Endothelial cell of umbilical vein (primary cell): Measurements from ENCODE around the gene WLS. TPM values are rescaled to one million over a fixed set of nuclear protein-coding genes. Genes with fewer than 3 reads are reported as not detected.
A peak's percentile ranks its signal among the peaks of the same experiment; 100 is the strongest.

Experiments used
- BruUV-seq: library from RNA; stranded (reverse); fragments of 400-500 nt; replicated peaks from 2 replicates; lab custom pipeline; 2021; lab: Mats Ljungman, UMichigan
- CTCF ChIA-PET: fragments of 300-600, 350-600 bp; sonication (Branson Sonifier 250); formaldehyde crosslinking; loops from one replicate; lab custom pipeline; 2021; ENCODE audit warnings: antibody characterized with exemption, inconsistent platforms; lab: Charles Lee
- POLR2A ChIA-PET: fragments of 300-600, 350-600 bp; sonication (Branson Sonifier 250); formaldehyde crosslinking; loops from one replicate; lab custom pipeline; 2021; ENCODE audit warnings: antibody characterized with exemption, inconsistent platforms; lab: Charles Lee
- DNase-seq: peaks from one replicate; pipeline ENCODE4 v3.0.0-alpha.2; 2011; ENCODE audit warnings: low read depth, low spot score
- FAIRE-seq: peaks from 2 replicates; lab custom pipeline; 2011; peaks lifted over from hg19 to GRCh38; lab: Jason Lieb, UNC
- H2AFZ ChIP-seq: 2 replicates; pipeline ENCODE4 v1.6.0; 2012; ENCODE audit warnings: low read depth, low read length, control low read depth, inconsistent platforms
- H3K27ac ChIP-seq: 2 replicates; pipeline ENCODE4 v1.5.1; 2011; ENCODE audit warnings: low read depth, mild to moderate bottlenecking, control low read depth, low read length, moderate library complexity; ENCODE audit not compliant: insufficient read depth
- H3K27me3 ChIP-seq, 2 experiments: 2 replicates each; pipeline versions ENCODE4 v1.6.0 to v1.6.1; 2011; ENCODE audit warnings: low read length in 2 of 2, mixed read lengths in 1 of 2; ENCODE audit not compliant: control insufficient read depth in 2 of 2, insufficient read depth in 2 of 2
- H3K36me3 ChIP-seq, 2 experiments: 2 replicates in 1 of 2; 3 replicates in 1 of 2; pipeline ENCODE4 v1.5.1; 2011; ENCODE audit warnings: low read length in 2 of 2, mild to moderate bottlenecking in 1 of 2, moderate library complexity in 1 of 2; ENCODE audit not compliant: control insufficient read depth in 2 of 2, insufficient read depth in 2 of 2; ENCODE audit errors: extremely low read depth in 1 of 2
- H3K4me1 ChIP-seq: 3 replicates; pipeline ENCODE4 v1.5.1; 2011; ENCODE audit warnings: mild to moderate bottlenecking, low read length; ENCODE audit not compliant: control insufficient read depth, insufficient read depth; ENCODE audit errors: extremely low read depth
- H3K4me2 ChIP-seq: 2 replicates; pipeline ENCODE4 v1.6.1; 2011; ENCODE audit warnings: low read length, control low read depth, mixed read lengths; ENCODE audit not compliant: insufficient read depth
- H3K4me3 ChIP-seq, 3 experiments: fragments of 200-600 bp in 1 of 3; sonication (generic), shearing (Covaris generic) in 1 of 3; replicated peaks in 1 of 3; 2 replicates each; pipeline ENCODE4 v1.5.1; 2011 to 2016; ENCODE audit warnings: control low read depth in 3 of 3, low read length in 3 of 3, mild to moderate bottlenecking in 2 of 3, inconsistent platforms in 1 of 3, low read depth in 1 of 3, moderate library complexity in 1 of 3; ENCODE audit not compliant: insufficient read depth in 1 of 3
- H3K79me2 ChIP-seq: 2 replicates; pipeline ENCODE4 v1.6.0; 2012; ENCODE audit warnings: low read length, inconsistent platforms; ENCODE audit not compliant: control insufficient read depth, insufficient read depth
- H3K9ac ChIP-seq: replicated peaks from 2 replicates; pipeline ENCODE3; 2011; ENCODE audit warnings: low read length, control low read depth; ENCODE audit not compliant: insufficient read depth; ENCODE audit errors: extremely low read depth
- H3K9me1 ChIP-seq: replicated peaks from 3 replicates; pipeline ENCODE4 v1.6.0; 2011; ENCODE audit warnings: mild to moderate bottlenecking, low read length; ENCODE audit not compliant: control insufficient read depth, insufficient read depth; ENCODE audit errors: extremely low read depth
- H3K9me3 ChIP-seq: replicated peaks from 2 replicates; pipeline ENCODE4 v1.5.1; 2012; ENCODE audit warnings: low read length, inconsistent platforms; ENCODE audit not compliant: control insufficient read depth, insufficient read depth
- H4K20me1 ChIP-seq: replicated peaks from 2 replicates; pipeline ENCODE3; 2011; ENCODE audit warnings: mild to moderate bottlenecking, low read length; ENCODE audit not compliant: control insufficient read depth, insufficient read depth; ENCODE audit errors: extremely low read depth
- CTCF ChIP-seq, 2 donors: IDR thresholded peaks; 1 replicate in 1 of 2; 2 replicates in 1 of 2; pipeline ENCODE4 v1.5.1; 2011; ENCODE audit warnings: low read length in 2 of 2, mild to moderate bottlenecking in 2 of 2, moderate library complexity in 2 of 2, control low read depth in 1 of 2, inconsistent platforms in 1 of 2, low read depth in 1 of 2; ENCODE audit not compliant: insufficient read depth in 1 of 2; ENCODE audit errors: extremely low read depth in 1 of 2
- EZH2 ChIP-seq: IDR thresholded peaks from 2 replicates; pipeline ENCODE4 v1.6.1; 2012; ENCODE audit warnings: borderline replicate concordance, low read depth, mild to moderate bottlenecking, moderate library complexity, low read length, inconsistent platforms; ENCODE audit not compliant: severe bottlenecking
- FOS ChIP-seq: IDR thresholded peaks from 2 replicates; pipeline ENCODE4 v1.6.1; 2011; ENCODE audit warnings: mild to moderate bottlenecking, low read length, moderate library complexity, borderline replicate concordance; ENCODE audit not compliant: insufficient read depth
- GATA2 ChIP-seq: IDR thresholded peaks from 2 replicates; pipeline ENCODE4 v1.7.0; 2011; ENCODE audit warnings: low read depth, mild to moderate bottlenecking, moderate library complexity, mixed read lengths, low read length; ENCODE audit not compliant: insufficient read length, insufficient read depth
- JUN ChIP-seq: IDR thresholded peaks from 2 replicates; pipeline ENCODE4 v1.6.1; 2011; ENCODE audit warnings: borderline replicate concordance, low read depth; ENCODE audit not compliant: insufficient read length, insufficient read depth
- MAX ChIP-seq: IDR thresholded peaks from 2 replicates; pipeline ENCODE4 v1.6.1; 2011; ENCODE audit not compliant: insufficient read depth, insufficient read length
- MYC ChIP-seq: IDR thresholded peaks from one replicate; pipeline ENCODE4 v1.6.1; 2011; ENCODE audit warnings: mild to moderate bottlenecking, low read depth, low read length
- POLR2A ChIP-seq: IDR thresholded peaks from 2 replicates; pipeline ENCODE4 v1.6.1; 2012; ENCODE audit warnings: low read depth, mild to moderate bottlenecking, control low read depth, low read length
- POLR2AphosphoS5 ChIP-seq: IDR thresholded peaks from 2 replicates; pipeline ENCODE4 v1.6.1; 2012; ENCODE audit warnings: low read depth, mild to moderate bottlenecking, control low read depth, low read length, moderate library complexity; ENCODE audit not compliant: insufficient read depth
- dilution Hi-C: fragments of 300-500 bp; cut with MboI; formaldehyde crosslinking; loops from one replicate; pipeline ENCODE4 v1.15.0; 2019; ENCODE audit warnings: low sequenced_read_pairs; ENCODE audit not compliant: extremely low pct_ligation_motif_present
- intact Hi-C: fragments of 100-400 bp; cut with micrococcal nuclease; formaldehyde crosslinking; loops from one replicate; pipeline ENCODE4 v1.10.0; 2022
- polyA plus RNA-seq, 4 experiments: library from polyadenylated mRNA; depleted of rRNA in 3 of 4; stranded (reverse) in 3 of 4; unstranded in 1 of 4; fragments of >200 nt; gene quantifications; 2 replicates each; pipeline versions ENCODE4 v1.2.1 to v1.2.3, GENCODE V29; 2011 to 2012; ENCODE audit warnings: missing spikeins in 1 of 4
- total RNA-seq: library from RNA; stranded (reverse); gene quantifications from 2 replicates; pipeline ENCODE4 v1.2.3, GENCODE V29; 2021

Gene WLS
- total and polyA plus RNA-seq, 2 donors (not counting 3 experiments of a cell fraction or from before 2014, with no cell fraction given), result 121 to 199 TPM

- H3K4me2 ChIP-seq, result no peak overlapping the region
- no TSS peak for BruUV-seq
- intact Hi-C loops (loop anchor here (1.0 to 5.0 kb wide), 6 partner anchors 61 to 578 kb away; partner anchors contain the start of gene DIRAS3), dilution Hi-C loops (no loop called here)
- no peak overlapping the region for H3K4me3 ChIP-seq
- no peaks in the 10 kb centered on the region for H3K79me2 ChIP-seq
- peaks cover 12% of the 10 kb centered on the region for H3K4me1 ChIP-seq
- CTCF ChIA-PET, result interaction anchor here (0.8 to 4.0 kb wide), 10 partner anchors 9 to 578 kb away, joined by 3 to 34 read pairs (median 4); no protein-coding TSS in a partner anchor
- no peaks in the 10 kb centered on the region for H3K36me3 ChIP-seq
- peak; percentile 59 for TF ChIP-seq POLR2AphosphoS5
- no peak for TF ChIP-seq CTCF (IDR thresholded peaks at IDR 0.05; ENCODE audit: extremely low read depth in 1 of 2, insufficient read depth in 1 of 2, low read depth in 1 of 2, low read length in 2 of 2)
- peak; percentile 62 for TF ChIP-seq JUN
- peak; percentile 98 for TF ChIP-seq FOS
- no peak for TF ChIP-seq MAX
- no peak for TF ChIP-seq MYC
- TF ChIP-seq POLR2A, result no peak
- peak; percentile 42 for TF ChIP-seq GATA2
- no peak for TF ChIP-seq EZH2
- DNase-seq (peak; percentile 82), FAIRE-seq (peak; percentile 90)
- no peaks in the 10 kb centered on the region for H3K9me1 ChIP-seq
- H3K27me3 ChIP-seq, result no peaks in the 10 kb centered on the region
- no peak overlapping the region for H3K9ac ChIP-seq
- no peaks in the 10 kb centered on the region for H4K20me1 ChIP-seq
- no peak overlapping the region for H2AFZ ChIP-seq
- no peak overlapping the region for H3K27ac ChIP-seq
- POLR2A ChIA-PET, result no interaction called here
- no peaks in the 10 kb centered on the region for H3K9me3 ChIP-seq
Observed at GRCh38 chr1:68112835-68113243, 119.5 kb downstream of the WLS start.
